GM19099 (cell line): ENCODE data around the gene AGPAT3.

Experiments
- POLR2A ChIP-seq: IDR thresholded peaks from 3 replicates; pipeline ENCODE4 v1.6.1; 2011; ENCODE audit warnings: low read depth; ENCODE audit not compliant: insufficient read length; ENCODE audit errors: extremely low read depth

Gene AGPAT3

GRCh38 chr21:43829575-43830119, 35.4 kb upstream of the AGPAT3 start:
- TF ChIP-seq POLR2A = no peak

GRCh38 chr21:43832158-43832550, 32.9 kb upstream of the AGPAT3 start:
- no peak for TF ChIP-seq POLR2A

- TF ChIP-seq POLR2A = no peak
Measured at GRCh38 chr21:43832648-43833047, 32.4 kb upstream of the AGPAT3 start.

GRCh38 chr21:43834146-43834905, 30.7 kb upstream of the AGPAT3 start:
- TF ChIP-seq POLR2A = no peak

- TF ChIP-seq POLR2A = no peak
Measured at GRCh38 chr21:43835050-43835449, 30.0 kb upstream of the AGPAT3 start.

- no peak for TF ChIP-seq POLR2A
Measured at GRCh38 chr21:43835861-43836260, 29.2 kb upstream of the AGPAT3 start.

GRCh38 chr21:43836616-43837015, 28.4 kb upstream of the AGPAT3 start:
- TF ChIP-seq POLR2A = no peak

GRCh38 chr21:43840259-43840658, 24.8 kb upstream of the AGPAT3 start:
- TF ChIP-seq POLR2A = no peak

GRCh38 chr21:43842742-43843141, 22.3 kb upstream of the AGPAT3 start:
- TF ChIP-seq POLR2A = no peak

- TF ChIP-seq POLR2A = no peak
Measured at GRCh38 chr21:43845386-43845785, 19.6 kb upstream of the AGPAT3 start.

- no peak for TF ChIP-seq POLR2A
Measured at GRCh38 chr21:43846430-43846829, 18.6 kb upstream of the AGPAT3 start.

GRCh38 chr21:43847301-43847700, 17.7 kb upstream of the AGPAT3 start:
- no peak for TF ChIP-seq POLR2A

GRCh38 chr21:43848771-43849170, 16.3 kb upstream of the AGPAT3 start:
- TF ChIP-seq POLR2A = no peak

GRCh38 chr21:43849532-43850299, 15.3 kb upstream of the AGPAT3 start:
- TF ChIP-seq POLR2A = no peak

- TF ChIP-seq POLR2A = no peak
Measured at GRCh38 chr21:43850728-43851295, 14.2 kb upstream of the AGPAT3 start.
